Activated B cell treated with CpG ODN at 0.5 μM for 24 hours (primary cell): Measurements from ENCODE around the gene ZFP3. TPM values are rescaled to one million over a fixed set of nuclear protein-coding genes. Genes with fewer than 3 reads are reported as not detected.

Source experiments
- ATAC-seq: fragments of 200-7000 bp; cut with Tn5 transposase; one replicate; pipeline ENCODE4 v1.10.0; 2021; ENCODE audit warnings: low read depth, mild to moderate bottlenecking, moderate library complexity
- CTCF ChIA-PET: fragments of 350-600 bp; sonication (Branson Sonifier 250); formaldehyde crosslinking; loops from one replicate; lab custom pipeline; 2021; ENCODE audit warnings: antibody characterized with exemption; lab: Charles Lee
- POLR2A ChIA-PET: fragments of 350-600 bp; sonication (Branson Sonifier 250); formaldehyde crosslinking; loops from one replicate; lab custom pipeline; 2021; ENCODE audit warnings: antibody characterized with exemption; lab: Charles Lee
- DNase-seq: peaks from one replicate; pipeline ENCODE4 v3.0.0; 2022
- H3K27ac Mint-ChIP-seq: one replicate; pipeline ENCODE4 v1.8.0; 2020; ENCODE audit warnings: mixed read lengths
- H3K27me3 Mint-ChIP-seq: one replicate; pipeline ENCODE4 v1.8.0; 2021; ENCODE audit warnings: mixed read lengths
- H3K36me3 Mint-ChIP-seq: one replicate; pipeline ENCODE4 v1.8.0; 2021; ENCODE audit warnings: low read depth, mixed read lengths
- H3K4me1 Mint-ChIP-seq: one replicate; pipeline ENCODE4 v1.8.0; 2021; ENCODE audit warnings: mixed read lengths
- H3K4me3 Mint-ChIP-seq: one replicate; pipeline ENCODE4 v1.8.0; 2020; ENCODE audit warnings: mild to moderate bottlenecking, mixed read lengths
- H3K9me3 Mint-ChIP-seq: one replicate; pipeline ENCODE4 v1.8.0; 2020; ENCODE audit warnings: mixed read lengths
- intact Hi-C: fragments of 100-400 bp; cut with micrococcal nuclease; formaldehyde crosslinking; loops from one replicate; pipeline ENCODE4 v1.15.1; 2024
- total RNA-seq: library from RNA; stranded (reverse); gene quantifications from 2 replicates; pipeline ENCODE4 v1.2.3, GENCODE V29; 2022
- TF ChIP-seq, protein P1 (sequence below): fragments of 200-600 bp; IDR thresholded peaks from one replicate; pipeline ENCODE4 v1.8.0; 2022; ENCODE audit warnings: antibody characterized with exemption, mild to moderate bottlenecking

The ZFP3 gene
- total RNA-seq, 1 donor from 2014 or later: 11.5 TPM

DNA sequence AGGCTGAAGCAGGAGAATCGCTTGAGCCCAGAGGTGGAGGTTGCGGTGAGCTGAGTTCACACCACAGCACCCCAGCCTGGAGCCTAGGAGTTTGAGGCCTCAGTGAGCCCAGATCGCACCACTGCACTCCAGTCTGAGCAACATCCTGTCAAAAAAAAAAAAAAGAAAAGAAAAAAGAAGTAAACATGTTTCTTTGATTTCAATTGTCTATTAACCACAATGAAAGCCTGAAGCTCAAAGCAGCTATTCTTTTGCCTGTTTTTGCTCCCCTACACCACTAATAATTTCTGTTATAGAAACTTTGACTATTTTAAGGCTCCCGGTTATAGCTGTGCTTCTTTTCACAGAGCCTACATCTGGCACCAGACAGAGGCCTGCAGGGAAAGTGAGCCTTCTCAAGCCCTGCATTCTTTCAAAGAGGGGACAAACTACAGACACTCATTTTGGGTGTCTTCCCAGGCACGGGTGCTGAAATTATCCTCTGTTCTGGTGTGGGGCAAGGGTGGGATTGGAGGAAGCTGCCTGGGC lies 28.9 kb upstream of the ZFP3 start:
- TF ChIP-seq, protein P1, sequence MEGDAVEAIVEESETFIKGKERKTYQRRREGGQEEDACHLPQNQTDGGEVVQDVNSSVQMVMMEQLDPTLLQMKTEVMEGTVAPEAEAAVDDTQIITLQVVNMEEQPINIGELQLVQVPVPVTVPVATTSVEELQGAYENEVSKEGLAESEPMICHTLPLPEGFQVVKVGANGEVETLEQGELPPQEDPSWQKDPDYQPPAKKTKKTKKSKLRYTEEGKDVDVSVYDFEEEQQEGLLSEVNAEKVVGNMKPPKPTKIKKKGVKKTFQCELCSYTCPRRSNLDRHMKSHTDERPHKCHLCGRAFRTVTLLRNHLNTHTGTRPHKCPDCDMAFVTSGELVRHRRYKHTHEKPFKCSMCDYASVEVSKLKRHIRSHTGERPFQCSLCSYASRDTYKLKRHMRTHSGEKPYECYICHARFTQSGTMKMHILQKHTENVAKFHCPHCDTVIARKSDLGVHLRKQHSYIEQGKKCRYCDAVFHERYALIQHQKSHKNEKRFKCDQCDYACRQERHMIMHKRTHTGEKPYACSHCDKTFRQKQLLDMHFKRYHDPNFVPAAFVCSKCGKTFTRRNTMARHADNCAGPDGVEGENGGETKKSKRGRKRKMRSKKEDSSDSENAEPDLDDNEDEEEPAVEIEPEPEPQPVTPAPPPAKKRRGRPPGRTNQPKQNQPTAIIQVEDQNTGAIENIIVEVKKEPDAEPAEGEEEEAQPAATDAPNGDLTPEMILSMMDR: no peak
- no peaks in the 10 kb centered on the region for H3K9me3 Mint-ChIP-seq
- ChIA-PET POLR2A (interaction anchor here (0.6 to 2.0 kb wide), 9 partner anchors 13 to 163 kb away, joined by 3 to 9 read pairs (median 4); partner anchors contain the start of genes SPAG7 and ZFP3), CTCF (interaction anchor here (0.7 to 1.4 kb wide), 5 partner anchors 9 to 82 kb away, joined by 3 to 5 read pairs (median 3); partner anchors contain the start of gene SPAG7)
- intact Hi-C loops: no loop called here
- no peak overlapping the region for H3K4me3 Mint-ChIP-seq
- ATAC-seq: peak; percentile 94
- DNase-seq: no peak
- H3K27me3 Mint-ChIP-seq: no peaks in the 10 kb centered on the region
- peak overlapping the region; percentile 86 for H3K27ac Mint-ChIP-seq
- no peaks in the 10 kb centered on the region for H3K36me3 Mint-ChIP-seq
- H3K4me1 Mint-ChIP-seq: peaks cover 46% of the 10 kb centered on the region

DNA sequence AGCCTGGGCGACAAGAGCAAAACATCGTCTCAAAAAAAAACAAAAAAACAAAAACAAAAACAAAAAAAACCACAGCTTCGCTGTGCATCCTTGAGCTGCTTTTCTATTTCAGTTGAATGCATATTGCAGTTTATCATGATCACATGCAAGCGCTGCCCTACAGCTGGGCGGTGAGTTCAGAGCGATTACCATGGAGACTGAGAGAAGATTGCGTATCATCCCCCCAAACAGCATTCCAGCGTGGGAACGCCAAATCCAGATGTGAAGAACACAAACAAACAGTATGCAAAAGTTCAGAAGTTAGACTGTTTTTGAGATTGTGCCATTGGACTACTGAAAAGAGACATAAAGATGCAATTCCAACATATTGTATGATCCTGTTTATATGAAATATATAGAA lies 28.0 kb upstream of the ZFP3 start:
- Mint-ChIP-seq H3K4me3 (no peak overlapping the region), H3K36me3 (no peaks in the 10 kb centered on the region), H3K9me3 (no peaks in the 10 kb centered on the region), H3K27me3 (no peaks in the 10 kb centered on the region), H3K4me1 (peaks cover 46% of the 10 kb centered on the region), H3K27ac (peak overlapping the region; percentile 86)
- ChIA-PET POLR2A (interaction anchor here (1.6 to 2.0 kb wide), 3 partner anchors 19 to 83 kb away, joined by 8 to 9 read pairs (median 9); partner anchors contain the start of genes SPAG7 and ZFP3), CTCF (interaction anchor here (0.7 to 1.4 kb wide), 5 partner anchors 9 to 1138 kb away, joined by 3 to 5 read pairs (median 3); partner anchors contain the start of gene SPAG7)
- TF ChIP-seq, protein P1: no peak
- DNase-seq (no peak), ATAC-seq (no peak)
- intact Hi-C loops: no loop called here

DNA sequence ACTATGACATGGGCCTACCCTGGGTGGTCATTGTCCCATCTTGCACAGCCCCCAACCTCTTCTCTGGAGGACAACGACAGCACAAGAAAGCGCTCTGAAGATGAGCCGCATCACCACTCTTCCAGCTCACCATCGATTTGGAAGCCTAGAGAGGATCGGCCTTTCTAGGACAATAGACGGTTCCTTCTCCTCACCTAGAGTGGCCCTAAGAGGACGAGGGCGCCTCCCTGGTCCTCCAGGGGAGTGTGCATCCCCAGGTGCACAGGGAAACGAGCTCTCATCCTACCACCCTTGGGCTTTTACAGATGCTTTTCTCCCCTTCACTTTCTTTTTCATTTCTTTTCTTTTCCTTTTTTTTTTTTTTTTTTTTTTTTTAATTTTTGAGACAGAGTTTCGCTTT lies 22.7 kb upstream of the ZFP3 start:
- CTCF ChIA-PET: no interaction called here
- no peaks in the 10 kb centered on the region for H3K27me3 Mint-ChIP-seq
- POLR2A ChIA-PET: interaction anchor here (0.7 kb wide), 2 partner anchors 38 to 272 kb away, joined by 8 to 14 read pairs; no protein-coding TSS in a partner anchor
- H3K36me3 Mint-ChIP-seq: no peaks in the 10 kb centered on the region
- no peak for ATAC-seq
- H3K4me3 Mint-ChIP-seq: no peak overlapping the region
- H3K4me1 Mint-ChIP-seq: peaks cover 19% of the 10 kb centered on the region
- H3K27ac Mint-ChIP-seq: no peak overlapping the region
- intact Hi-C loops: no loop called here
- TF ChIP-seq, protein P1: no peak
- DNase-seq: no peak
- no peaks in the 10 kb centered on the region for H3K9me3 Mint-ChIP-seq

DNA sequence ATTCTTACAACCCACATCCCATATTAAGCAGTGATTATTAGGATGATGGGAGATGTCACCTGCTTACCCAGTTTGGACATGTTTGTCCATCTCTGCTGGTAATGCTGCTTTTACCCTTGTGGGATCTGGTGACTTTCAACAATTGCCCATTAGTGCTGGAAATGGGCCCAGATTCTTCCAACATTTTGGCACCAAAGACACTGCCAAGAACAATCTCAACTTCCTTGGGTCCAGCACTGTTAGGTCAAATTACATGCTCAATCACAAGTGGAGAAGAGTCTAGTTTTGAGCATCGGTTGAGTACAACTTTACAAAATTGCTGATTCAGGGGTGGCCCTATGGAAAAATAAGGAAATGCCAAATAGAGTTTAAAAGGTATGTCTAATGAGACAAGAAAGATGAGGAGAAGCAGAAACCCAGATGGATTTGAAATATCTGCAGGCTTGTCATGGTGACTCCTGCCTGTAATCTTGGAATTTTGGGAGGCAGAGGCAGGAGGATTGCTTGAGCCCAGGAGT lies 13.0 kb upstream of the ZFP3 start:
- no peaks in the 10 kb centered on the region for H3K36me3 Mint-ChIP-seq
- ChIA-PET CTCF (no interaction called here), POLR2A (no interaction called here)
- ATAC-seq (no peak), DNase-seq (no peak)
- no peaks in the 10 kb centered on the region for H3K9me3 Mint-ChIP-seq
- H3K27ac Mint-ChIP-seq: no peak overlapping the region
- H3K4me1 Mint-ChIP-seq: peaks cover 6% of the 10 kb centered on the region
- intact Hi-C loops: no loop called here
- no peak overlapping the region for H3K4me3 Mint-ChIP-seq
- H3K27me3 Mint-ChIP-seq: peaks cover 5% of the 10 kb centered on the region
- TF ChIP-seq, protein P1: no peak

DNA sequence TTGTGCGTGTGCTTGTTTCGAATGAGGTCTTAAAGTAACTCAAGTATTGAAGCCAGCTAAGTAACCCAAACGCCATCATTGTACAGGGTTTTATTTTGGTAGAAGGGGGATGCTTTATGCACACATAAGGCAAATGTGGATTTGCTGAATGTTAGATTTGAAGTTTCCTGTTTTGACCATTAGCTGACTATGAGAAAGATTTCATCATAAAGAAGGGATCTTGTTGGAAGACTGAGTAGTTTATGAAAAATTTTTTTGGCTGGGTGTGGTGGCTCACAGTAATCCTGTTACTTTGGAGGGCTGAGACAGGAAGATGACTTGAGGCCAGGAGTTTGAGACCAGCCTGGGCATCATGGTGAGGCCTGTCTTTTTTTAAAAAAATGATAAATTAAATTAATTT lies 10.0 kb upstream of the ZFP3 start:
- ATAC-seq (no peak), DNase-seq (no peak)
- Mint-ChIP-seq H3K27ac (no peak overlapping the region), H3K4me1 (no peaks in the 10 kb centered on the region), H3K27me3 (peaks cover 4% of the 10 kb centered on the region), H3K36me3 (no peaks in the 10 kb centered on the region), H3K9me3 (no peaks in the 10 kb centered on the region), H3K4me3 (no peak overlapping the region)
- ChIA-PET CTCF (no interaction called here), POLR2A (no interaction called here)
- intact Hi-C loops: no loop called here
- TF ChIP-seq, protein P1: no peak
